GM18868 (cell line): Measurements from ENCODE around the gene NGFR.

Experiments
- ATAC-seq: cut with Tn5 transposase; IDR thresholded peaks from one replicate; pipeline ENCODE4 v1.9.1; 2021; ENCODE audit warnings: mild to moderate bottlenecking, moderate library complexity; ENCODE audit not compliant: unreplicated experiment

NGFR gene

DNA sequence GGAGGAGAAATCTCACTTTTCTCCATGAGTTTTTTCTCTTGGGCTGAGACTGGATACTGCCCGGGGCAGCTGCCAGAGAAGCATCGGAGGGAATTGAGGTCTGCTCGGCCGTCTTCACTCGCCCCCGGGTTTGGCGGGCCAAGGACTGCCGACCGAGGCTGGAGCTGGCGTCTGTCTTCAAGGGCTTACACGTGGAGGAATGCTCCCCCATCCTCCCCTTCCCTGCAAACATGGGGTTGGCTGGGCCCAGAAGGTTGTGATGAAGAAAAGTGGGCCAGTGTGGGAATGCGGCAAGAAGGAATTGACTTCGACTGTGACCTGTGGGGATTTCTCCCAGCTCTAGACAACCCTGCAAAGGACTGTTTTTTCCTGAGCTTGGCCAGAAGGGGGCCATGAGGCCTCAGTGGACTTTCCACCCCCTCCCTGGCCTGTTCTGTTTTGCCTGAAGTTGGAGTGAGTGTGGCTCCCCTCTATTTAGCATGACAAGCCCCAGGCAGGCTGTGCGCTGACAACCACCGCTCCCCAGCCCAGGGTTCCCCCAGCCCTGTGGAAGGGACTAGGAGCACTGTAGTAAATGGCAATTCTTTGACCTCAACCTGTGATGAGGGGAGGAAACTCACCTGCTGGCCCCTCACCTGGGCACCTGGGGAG is 19.1 kb downstream of the NGFR start:
- no peak for ATAC-seq

DNA sequence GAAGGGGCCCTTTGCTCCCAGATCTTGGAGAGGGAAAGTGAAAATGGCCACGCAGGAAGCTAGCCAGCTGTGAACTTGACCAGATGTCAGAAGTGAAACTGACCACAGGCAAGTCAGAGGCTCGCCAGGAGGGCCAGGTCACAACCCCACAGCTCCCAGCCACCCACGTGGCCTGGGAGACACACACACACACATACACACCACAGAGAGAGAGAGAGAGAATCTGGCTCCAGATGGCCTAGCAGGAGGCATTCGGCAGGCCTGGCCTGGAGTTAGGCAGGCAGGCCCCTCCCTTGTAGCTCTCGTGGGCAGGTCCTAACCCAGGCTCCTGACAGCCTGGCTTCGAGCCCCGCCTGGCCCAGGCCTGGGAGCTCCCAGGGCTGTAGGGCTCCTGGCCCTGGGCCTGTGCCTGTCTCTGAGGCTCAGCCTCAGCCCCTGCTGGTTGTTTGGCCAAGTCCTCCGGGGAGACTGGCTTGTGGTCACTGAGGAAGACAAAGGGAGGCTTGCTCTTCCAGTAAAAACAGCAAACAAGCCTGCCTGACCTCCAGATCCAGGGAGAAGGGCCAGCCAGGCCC is 20.2 kb downstream of the NGFR start:
- peak; percentile 47 for ATAC-seq

DNA sequence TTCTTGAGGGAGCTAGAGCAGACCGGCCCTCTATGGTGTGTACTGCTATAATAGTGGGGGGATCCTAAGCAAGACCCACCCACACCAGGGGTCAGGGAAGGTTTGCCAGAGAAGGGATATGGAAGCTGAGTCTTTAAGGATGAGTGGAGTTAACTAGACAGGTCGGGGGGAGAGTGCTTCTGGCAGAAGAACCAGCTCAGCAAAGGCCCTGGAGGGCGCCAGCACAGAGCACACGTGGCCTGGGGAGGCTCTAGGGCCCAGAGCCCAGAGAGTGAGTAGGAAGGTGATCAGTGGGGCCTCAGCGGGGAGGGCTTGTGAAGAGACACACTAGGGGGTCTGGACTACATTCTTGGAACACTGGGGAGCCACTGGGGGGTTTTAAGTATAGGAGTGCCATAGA is 21.1 kb downstream of the NGFR start:
- no peak for ATAC-seq

DNA sequence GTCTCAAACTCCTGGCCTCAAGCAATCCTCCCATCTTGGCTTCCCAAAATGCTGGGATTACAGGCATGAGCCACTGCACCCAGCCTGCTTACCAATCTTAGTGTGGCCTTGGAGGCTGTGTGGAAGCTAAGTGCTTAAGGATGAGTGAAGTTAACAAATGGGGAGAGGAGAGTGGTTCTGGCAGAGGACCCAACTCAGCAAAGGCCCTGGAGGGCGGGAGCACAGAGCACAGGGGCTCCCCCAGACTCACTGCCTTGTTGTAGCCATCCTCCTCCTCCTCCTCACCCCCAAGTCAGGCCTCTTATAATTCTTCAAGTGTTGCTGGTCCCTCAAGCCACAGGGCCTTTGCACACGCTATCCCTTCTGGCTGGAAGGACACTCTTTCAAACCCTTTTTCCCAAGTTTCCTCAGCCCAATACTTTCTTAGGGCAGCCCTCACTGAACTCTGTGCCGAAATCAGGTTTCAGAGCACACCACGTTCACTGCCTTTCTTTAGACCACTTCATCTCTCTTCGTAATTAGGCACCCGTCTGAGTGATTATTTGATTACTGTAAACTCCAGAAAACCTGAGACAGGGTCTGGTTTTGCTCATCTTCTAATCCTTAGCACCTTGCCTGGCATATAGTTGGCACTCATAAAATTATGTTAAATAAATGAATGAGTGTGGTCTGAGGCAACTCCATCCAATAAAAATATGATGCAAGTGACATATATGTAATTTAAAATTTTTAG is 23.4 kb downstream of the NGFR start:
- no peak for ATAC-seq

DNA sequence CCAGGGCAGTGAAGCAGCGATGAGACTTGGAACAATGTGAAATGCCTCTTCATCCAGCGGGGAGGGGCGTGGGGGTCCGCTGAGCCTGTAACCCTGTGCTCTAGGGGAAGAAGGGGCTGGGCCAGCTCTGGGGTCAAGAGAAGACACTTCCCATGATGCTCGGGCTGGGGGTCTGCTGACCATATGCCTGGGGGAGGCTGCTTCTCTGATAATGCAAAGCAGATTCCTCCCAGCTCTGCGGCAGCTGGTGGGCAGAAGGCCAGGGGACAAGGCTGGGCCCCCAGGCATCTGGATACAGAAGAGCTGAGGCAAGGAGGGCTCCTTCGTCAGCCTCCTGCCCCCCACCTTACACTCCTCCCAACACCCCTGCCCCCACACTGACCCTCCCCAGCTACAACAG is 24.7 kb downstream of the NGFR start:
- ATAC-seq, result no peak

DNA sequence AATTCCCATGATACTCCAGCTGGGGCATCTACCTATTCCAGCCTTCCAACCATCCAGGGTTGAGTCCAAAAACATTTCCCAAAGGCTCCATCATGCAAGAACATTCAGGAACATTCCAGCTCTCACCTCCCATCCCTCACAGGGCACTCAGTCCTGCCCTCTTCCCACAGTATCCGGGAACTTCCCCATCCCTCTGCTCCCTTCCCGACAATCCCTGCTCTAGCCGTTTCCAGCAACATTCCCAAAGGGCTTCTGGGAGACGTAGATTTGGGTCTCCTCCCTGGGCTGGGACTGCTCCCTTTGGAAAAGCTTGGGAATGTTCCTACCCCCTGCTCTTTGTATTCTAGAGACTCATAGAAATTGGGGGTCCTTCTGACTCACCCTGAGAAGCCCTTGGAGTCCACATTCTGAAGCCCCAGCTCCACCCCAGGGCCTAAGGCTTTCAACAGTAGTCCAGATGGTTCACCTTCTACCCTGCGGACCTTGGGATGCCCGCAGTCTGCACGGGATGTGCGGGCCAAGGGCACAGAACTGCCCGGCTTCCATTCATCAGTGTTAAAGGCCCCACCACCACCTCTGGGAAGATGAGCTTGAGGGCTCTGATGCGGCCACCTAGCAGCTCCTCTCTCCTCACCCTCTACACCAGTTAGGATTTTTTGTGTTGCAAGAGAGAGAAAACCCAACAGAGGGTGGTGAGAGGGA is 25.4 kb downstream of the NGFR start:
- no peak for ATAC-seq

DNA sequence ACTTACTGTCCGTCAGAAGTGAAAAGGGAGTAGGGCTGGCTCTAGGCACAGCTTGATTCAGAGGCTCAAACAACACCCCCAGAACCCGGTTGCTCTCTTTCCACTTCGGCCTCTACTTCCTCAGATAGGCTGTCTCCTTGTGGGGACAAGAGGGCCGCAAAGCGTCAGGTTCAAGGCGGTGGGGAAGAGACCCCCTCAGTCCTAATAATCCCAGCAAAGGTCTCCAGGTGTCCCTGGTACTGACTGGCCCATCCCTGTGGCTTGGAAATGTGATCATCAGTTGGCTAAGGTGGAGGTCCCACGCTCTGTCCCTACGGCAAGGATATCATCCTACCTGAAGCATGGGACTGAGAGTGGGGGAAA is 26.0 kb downstream of the NGFR start:
- no peak for ATAC-seq

DNA sequence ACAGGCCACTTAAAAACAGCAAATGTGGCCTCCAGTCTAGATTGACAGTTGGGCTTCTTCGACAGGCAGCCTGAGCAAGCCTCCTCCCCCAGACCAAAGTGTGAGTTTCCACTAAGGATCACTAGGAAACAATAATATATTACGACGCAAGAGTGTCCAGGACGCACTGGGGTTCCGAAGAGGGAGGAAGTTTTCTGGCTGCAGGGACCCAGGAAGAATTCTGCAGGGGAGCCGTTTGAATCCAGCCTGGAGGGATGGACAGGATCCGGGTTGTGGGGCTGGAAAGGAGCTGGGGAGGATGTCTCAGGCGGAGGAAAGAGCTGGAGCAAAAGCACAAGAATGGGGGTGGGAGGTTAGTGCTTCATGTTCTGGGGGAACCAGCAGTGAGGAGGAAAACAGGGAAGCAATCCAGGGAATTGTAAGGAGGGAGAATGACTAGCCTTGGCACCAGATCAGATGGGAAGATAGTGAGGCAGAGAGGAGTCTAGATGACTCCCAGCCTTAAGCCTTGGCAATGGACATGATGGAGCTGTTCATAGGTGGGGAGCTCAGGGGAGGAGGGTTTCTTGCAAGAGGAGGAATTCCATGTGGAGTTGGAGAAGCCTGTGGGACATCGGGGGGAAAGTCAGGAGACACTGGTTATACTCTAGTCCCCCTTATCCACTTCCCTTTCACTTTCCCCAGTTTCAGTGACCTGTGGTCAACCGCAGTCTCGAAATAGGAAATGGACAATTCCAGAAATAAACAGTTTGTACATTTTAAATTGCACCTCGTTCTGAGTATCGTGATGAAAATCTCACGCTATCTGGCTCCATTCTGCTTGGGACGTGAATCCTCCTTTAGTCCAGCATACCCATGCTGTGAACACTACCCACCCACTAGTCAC is 26.6 kb downstream of the NGFR start:
- ATAC-seq, result no peak

DNA sequence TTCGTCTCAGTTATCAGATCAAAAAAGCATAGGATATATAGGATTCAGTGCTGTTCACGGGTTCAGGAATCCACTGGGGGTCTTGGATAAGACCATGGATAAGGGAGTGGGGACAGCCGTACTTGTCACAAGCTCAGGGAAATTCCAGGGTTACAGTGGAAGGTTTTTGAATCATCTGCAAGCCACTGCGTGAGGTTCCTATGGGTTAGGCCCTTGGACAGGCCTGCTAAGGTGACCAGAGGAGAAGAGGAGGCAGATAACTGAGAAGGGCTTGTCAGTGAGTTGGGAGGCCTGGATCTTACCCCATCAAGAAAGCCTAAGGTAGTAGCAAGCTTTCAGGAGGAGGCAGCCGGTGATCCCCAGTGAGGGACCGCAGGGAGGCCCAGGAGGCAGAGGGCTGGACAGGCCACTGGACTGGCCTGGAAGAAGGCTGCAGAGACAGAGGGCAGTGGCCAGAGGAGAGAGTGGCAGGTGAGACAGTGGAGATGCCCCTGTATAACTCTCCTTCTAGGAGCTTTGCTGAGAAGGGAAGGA is 27.3 kb downstream of the NGFR start:
- no peak for ATAC-seq

DNA sequence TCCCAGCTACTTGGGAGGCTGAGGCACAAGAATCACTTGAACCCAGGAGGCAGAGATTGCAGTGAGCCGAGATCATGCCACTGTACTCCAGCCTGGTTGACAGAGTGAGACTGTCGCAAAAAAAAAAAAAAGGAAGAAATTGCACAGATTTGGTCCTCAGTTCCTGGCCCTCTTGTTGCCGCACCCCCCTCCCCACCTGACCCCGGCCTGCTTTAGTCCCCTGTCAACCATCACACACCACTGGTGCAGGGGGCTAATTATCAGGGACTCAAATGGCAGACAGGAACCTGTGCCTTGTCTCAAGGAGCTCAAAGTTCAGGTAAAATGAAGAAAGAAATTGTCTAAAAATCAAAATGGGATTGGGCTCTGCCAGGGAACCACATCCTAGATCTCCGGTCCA is 28.1 kb downstream of the NGFR start:
- ATAC-seq, result no peak

DNA sequence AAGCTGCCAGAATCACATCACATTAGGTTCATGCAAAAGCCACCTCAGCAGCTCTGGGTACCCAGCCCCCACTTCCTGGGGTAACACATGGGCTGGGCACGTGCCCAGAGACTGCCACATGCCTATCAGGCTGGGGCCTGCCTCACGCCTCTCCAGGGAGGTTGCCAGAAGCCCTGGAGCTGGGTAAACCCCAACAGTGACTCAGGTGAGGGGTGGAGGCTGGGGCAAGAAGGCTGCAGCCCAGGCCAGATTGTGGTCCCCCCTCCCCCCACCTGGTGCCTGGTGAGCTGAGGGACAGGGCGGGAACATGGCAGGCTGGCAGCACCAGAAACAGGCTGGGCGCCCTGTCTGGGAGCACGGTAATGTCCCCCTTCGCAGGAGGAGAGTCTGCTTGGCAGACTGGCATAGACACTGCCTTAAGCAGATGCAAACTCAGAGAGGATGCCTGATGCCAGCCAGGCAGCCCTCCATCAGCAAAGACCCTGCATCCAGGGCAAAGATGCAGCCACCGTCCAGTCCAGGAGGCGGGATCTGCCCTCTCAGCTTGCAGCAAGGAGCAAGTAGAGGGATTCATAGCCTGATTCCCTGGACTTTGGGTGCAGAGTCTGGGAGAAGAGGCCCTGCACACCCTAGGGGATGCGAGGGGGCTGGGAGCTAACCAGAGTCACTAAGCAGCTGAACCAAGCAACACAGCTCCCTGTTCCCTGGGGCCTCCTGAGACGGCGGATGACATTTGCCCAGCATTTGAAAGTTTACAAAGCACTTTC is 28.8 kb downstream of the NGFR start:
- ATAC-seq, result no peak

DNA sequence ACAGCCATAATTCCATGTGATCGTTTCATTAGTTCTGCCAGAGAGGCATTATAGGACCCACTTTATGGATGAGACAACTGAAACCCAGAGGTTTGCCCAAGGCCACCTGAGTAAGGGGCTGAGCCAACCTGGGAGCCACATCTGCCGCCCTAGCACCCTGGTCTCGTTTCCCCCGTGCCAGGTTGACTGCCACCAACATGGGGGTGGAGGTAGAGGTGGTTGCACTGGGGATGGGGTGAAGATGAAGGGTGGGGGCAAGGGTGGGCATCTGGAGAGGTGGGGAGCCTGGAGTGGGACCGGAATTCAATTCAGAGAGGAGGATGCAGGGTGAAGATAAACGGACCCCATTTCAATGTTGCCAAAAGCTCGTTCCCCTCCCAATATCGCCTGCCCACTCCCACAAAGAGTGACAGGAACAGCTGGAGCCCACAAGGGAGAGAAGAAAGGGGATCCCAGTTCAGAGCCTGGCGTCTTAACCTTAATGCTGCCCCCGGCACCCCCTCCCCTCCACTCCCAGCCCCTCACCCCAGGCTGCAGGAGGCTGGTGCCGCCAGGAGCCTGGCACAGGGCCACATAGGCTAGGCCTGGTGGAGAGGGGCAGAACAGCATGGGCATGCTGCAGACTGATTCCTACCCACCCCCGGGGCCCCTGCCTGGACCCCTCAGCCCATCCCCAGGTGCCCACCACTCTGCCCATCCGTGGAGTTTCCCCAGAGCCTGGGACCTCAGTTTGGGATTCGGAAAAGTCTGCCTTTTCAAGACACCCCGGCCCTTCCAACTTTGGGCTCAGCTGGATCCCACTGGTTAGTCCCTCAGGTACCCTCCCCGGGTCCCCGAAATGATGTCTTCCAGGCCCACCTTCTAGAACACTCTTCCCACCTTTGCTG is 29.6 kb downstream of the NGFR start:
- ATAC-seq, result no peak

DNA sequence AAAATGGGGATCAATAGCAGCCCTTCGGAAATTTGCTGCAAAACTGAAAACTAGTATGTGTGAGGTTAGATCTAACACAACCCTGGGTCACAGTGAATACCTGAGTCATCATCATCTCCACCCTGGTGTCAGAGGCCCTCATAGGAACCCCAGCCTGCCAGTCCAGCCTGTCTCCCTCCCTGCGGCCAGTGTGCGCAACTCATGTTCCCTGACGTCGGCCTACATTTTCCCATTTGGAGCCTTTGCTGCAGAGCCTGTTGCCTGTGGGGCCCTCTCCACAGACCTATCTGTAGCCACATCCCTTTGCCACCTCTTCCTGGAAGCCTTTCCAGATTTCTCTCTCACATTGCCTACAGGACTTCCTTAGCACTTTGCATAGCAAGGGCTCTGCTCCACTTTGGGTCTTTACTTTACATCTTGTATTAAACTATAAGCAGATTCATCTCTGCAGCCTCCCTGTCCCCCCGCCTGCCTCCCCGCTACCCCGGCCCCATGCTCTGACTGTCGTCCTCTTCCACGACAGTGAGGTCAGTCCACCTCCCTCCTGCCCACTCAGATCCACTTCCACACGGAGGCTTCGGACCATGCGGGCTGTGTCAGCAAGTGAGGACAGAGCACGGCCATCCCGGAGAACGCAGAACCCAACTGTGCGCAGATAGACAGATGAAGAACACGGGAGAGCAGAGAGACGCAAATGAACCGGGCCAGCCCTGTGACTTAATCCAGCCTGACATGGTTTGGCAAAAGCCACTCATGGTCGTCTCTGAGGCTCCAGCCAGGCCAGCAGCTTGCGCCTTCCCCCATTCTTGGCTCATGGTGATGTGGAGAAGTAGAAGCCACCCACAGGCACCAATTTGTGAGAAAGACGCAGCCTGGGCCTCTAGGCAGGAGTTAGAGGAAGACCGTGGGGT is 31.0 kb downstream of the NGFR start:
- ATAC-seq, result no peak

DNA sequence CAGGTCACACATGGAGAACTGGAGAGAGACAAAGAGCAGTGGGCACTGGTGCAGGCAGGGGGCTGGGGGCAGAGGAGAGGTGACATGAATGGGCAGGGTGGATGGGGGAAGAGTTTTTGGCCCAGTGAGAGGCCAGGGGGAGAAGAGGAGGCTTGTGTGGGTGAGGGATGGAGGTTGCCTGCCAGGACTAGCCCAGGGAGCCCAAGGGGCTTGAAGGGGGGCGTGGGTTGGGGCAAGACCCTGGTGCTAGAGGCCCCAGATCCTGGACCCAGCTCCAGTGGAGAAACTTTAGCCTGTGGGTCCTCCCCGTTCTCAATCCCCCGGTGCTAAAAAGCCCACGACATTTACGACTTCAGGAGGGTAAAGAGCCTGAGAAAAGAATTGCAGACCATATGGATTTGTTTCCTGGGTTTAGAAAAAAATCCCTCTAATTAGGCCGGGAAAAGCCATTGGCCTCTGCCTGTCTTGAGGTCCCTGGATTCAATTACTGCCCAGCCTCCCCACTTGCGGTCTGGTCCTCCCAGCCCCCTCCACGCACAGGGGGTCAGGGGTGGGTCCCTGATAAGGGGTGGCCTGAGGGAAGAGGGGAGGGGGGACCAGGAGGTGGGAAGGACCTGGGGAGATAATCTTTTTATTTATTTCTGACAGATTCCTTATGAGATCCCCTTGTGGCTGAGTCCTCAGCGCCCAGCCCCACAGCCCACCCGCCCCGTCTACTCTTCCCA is 33.0 kb downstream of the NGFR start:
- ATAC-seq, result no peak

DNA sequence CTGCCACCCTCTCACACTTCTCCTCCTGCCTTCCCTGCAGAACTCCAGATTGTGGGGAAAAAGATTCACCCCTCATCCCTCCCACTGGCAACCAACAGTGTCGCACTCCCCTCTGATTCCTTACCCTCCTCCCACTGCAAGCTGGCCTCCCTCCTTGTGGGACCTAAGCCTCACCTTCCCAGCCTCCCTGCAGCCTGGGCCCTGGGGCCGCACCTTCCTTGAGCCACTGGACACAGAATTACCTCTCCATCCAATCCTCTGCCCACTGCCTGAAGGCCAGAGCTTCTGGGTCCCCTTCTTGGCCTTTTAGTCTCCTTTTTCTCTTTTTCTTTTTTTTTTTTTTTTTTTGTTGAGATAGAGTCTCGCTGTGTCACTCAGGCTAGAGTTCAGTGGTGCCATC is 33.9 kb downstream of the NGFR start:
- ATAC-seq, result no peak

DNA sequence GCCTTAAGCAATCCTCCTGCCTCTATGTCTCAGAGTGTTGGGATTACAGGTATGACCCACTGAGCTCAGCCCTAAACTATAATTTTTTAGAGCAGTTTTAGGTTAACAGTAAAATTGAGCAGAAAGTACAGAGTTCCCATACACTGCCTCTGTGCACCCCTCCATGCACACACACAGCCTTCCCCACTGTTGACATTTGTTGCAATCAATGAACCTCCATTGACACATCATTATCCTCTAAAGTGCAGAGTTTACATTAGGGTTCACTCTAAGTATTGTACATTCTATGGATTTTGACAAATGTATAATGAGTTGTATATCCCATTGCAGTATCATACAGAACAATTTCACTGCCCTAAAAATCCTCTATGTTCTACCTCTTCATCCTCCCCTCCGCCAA is 35.0 kb downstream of the NGFR start:
- ATAC-seq, result no peak

DNA sequence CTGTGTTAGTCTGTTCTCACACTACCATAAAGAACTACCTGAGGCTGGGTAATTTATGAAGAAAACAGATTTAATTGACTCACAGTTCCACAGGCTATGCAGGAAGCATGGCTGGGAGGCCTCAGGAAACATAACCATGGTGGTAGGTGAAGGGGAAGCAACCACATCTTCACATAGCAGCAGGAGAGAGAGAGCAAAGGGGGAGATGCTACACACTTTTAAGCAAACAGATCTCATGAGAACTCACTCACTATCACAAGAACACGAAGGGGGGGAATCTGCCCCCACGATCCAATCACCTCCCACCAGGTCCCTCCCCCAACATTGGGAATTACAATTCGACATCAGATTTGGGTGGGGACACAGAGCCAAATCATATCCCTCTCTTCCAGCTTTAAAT is 48.8 kb downstream of the NGFR start:
- ATAC-seq, result no peak
